ENCODE data around the gene PSENEN.

PSENEN gene

DNA sequence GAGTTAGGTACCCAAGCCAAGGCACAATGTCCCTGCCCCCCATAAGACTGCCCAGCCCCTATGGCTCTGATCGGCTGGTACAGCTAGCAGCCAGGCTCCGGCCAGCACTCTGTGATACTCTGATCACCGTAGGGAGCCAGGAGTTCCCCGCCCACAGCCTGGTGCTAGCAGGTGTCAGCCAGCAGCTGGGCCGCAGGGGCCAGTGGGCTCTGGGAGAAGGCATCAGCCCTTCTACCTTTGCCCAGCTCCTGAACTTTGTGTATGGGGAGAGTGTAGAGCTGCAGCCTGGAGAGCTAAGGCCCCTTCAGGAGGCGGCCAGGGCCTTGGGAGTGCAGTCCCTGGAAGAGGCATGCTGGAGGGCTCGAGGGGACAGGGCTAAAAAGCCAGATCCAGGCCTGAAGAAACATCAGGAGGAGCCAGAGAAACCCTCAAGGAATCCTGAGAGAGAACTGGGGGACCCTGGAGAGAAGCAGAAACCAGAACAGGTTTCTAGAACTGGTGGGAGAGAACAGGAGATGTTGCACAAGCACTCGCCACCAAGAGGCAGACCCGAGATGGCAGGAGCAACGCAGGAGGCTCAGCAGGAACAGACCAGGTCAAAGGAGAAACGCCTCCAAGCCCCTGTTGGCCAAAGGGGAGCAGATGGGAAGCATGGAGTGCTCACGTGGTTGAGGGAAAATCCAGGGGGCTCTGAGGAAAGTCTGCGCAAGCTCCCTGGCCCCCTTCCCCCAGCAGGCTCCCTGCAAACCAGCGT, 30.7 kb upstream of the PSENEN start:
- in situ Hi-C loops (cut with MboI; ENCODE audit: low sequenced_read_pairs, unreplicated experiment), result no loop called here
- DNase-seq (ENCODE audit: low spot score), result no peak
- TF ChIP-seq, protein P1, sequence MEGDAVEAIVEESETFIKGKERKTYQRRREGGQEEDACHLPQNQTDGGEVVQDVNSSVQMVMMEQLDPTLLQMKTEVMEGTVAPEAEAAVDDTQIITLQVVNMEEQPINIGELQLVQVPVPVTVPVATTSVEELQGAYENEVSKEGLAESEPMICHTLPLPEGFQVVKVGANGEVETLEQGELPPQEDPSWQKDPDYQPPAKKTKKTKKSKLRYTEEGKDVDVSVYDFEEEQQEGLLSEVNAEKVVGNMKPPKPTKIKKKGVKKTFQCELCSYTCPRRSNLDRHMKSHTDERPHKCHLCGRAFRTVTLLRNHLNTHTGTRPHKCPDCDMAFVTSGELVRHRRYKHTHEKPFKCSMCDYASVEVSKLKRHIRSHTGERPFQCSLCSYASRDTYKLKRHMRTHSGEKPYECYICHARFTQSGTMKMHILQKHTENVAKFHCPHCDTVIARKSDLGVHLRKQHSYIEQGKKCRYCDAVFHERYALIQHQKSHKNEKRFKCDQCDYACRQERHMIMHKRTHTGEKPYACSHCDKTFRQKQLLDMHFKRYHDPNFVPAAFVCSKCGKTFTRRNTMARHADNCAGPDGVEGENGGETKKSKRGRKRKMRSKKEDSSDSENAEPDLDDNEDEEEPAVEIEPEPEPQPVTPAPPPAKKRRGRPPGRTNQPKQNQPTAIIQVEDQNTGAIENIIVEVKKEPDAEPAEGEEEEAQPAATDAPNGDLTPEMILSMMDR (IDR thresholded peaks at IDR 0.05; ENCODE audit: borderline replicate concordance, control extremely low read depth, extremely low read depth, insufficient read depth, missing control alignments), result peak; percentile 25

DNA sequence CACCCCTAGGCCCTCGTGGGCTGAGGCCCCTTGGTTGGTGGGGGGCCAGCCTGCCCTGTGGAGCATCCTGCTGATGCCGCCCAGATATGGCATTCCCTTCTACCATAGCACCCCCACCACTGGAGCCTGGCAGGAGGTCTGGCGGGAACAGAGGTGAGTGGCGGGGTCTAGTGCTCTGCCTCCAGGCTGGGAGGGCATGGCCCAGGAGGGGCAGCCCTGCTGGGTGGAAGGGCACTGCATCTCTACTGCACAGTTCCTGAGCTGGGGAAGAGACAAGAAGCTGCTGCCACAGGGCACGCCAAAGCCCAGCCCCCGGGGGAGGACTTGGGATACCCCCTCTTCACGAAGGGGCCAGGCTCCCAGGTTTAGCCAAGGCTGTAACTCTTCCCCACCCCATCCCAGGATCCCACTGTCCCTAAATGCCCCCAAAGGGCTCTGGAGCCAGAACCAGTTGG, 30.1 kb upstream of the PSENEN start:
- TF ChIP-seq, protein P1 (IDR thresholded peaks at IDR 0.05; ENCODE audit: borderline replicate concordance, control extremely low read depth, extremely low read depth, insufficient read depth, missing control alignments), result no peak
- no peak for DNase-seq (ENCODE audit: low spot score)
- in situ Hi-C loops (cut with MboI; ENCODE audit: low sequenced_read_pairs, unreplicated experiment), result no loop called here

DNA sequence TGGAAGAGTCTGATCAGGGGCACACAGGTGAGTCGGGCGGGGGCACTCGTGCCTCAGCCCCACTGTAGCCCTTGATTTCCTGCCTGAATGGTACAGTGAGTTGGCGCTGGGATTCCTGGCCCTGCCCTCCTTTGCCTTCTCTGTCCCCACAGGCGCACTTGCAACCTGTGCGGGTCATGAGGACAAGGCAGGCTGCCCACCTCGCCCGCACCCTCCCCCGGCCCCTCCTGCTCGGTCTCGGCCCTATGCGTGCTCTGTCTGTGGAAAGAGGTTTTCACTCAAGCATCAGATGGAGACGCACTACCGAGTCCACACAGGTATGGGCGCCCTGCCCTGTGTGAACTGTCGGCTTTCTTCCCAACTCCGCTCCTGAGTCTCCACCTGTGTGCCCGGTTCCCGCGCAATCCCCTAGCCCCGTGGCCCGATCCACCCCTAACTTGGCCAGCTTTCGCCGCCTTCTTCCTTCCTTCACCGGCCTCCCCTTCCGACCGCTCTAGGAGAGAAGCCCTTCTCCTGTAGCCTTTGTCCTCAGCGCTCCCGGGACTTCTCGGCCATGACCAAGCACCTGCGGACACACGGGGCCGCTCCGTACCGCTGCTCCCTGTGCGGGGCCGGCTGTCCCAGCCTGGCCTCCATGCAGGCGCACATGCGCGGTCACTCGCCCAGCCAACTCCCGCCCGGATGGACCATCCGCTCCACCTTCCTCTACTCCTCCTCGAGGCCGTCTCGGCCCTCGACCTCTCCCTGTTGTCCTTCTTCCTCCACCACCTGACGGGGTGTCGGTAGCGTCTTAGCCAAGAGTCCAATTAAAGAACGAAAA, 29.3 kb upstream of the PSENEN start:
- in situ Hi-C loops (cut with MboI; ENCODE audit: low sequenced_read_pairs, unreplicated experiment), result no loop called here
- no peak for DNase-seq (ENCODE audit: low spot score)
- TF ChIP-seq, protein P1 (IDR thresholded peaks at IDR 0.05; ENCODE audit: borderline replicate concordance, control extremely low read depth, extremely low read depth, insufficient read depth, missing control alignments), result no peak

DNA sequence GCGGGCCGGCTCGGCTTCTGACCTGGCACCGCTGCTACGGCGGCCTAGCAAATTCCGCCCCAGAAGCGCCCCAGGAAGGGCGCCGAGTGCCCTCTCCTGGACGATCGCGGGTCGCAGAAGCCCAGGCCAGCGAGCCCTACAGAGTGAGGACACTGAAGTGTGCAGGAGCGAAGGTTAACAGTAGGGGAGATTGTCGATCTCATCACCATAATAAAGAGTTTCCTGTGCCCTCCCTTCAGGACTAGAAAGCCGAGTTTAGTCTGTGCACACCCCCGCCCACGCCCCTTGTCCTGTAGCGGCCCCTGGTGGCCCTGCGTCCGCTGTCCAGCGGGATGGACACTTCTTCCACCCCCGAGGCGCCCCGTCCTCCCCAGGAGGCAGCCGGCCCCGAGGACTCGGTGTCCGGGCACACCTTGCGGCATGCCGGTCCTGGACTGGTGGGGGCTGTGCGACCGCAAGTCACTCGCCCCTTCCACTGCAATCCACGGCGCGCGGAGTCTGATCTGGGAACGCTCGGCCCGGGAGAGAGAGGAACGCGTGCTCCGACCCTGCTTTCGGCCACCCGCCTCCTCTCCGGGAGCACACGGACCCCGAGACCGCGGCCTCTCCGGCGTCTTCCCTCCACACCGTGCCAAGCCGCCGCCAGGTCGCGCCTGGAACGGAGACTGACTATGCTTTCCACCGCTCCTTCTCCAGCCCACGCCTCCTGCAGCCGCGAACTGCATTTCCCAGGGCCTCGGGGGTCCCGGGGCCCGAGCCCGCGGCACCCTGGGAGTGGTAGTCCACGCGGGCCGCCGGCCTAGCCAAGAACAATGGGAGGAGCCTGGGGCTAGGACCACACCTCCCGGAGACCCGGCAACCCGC, 28.4 kb upstream of the PSENEN start:
- DNase-seq (ENCODE audit: low spot score), result peak; percentile 85
- in situ Hi-C loops (cut with MboI; ENCODE audit: low sequenced_read_pairs, unreplicated experiment), result no loop called here
- TF ChIP-seq, protein P1 (IDR thresholded peaks at IDR 0.05; ENCODE audit: borderline replicate concordance, control extremely low read depth, extremely low read depth, insufficient read depth, missing control alignments), result peak; percentile 74

DNA sequence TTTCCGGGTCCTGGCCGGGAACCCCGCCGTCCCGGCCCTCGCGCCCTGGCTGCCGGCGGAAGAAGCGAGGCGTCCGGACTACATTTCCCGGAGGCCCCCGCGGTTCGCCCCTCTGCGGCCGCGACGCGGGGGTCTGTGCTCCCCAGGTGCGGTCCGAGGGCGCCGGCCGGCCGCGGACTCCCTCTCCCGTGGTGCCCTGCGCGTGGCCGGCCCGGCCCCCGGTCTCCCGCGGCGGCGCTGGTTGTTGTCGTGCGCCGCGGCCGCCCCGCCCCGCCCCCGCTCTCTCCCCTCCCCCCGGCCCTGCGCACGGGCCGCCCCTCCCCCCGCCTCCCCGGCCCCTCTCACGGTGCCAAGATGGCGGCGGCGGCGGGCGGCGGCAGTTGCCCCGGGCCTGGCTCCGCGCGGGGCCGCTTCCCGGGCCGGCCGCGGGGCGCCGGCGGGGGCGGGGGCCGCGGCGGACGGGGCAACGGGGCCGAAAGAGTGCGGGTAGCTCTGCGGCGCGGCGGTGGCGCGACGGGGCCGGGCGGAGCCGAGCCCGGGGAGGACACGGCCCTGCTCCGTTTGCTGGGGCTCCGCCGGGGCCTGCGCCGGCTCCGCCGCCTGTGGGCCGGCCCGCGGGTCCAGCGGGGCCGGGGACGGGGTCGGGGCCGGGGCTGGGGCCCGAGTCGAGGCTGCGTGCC, 27.6 kb upstream of the PSENEN start, which contains the start of gene KMT2B:
Gene KMT2B, plus strand, starts transcription at position 339 of the 680 bp plus-strand sequence. Its CDS starts 16 bp downstream, at position 355.
- in situ Hi-C loops (cut with MboI; ENCODE audit: low sequenced_read_pairs, unreplicated experiment), result no loop called here
- TF ChIP-seq, protein P1 (IDR thresholded peaks at IDR 0.05; ENCODE audit: borderline replicate concordance, control extremely low read depth, extremely low read depth, insufficient read depth, missing control alignments), result no peak
- DNase-seq (ENCODE audit: low spot score), result peak; percentile 97
